A673 (cell line): ENCODE data around the gene IWS1. TPM values are rescaled to one million over a fixed set of nuclear protein-coding genes. Genes with fewer than 3 reads are reported as not detected.

Experiments
- BruUV-seq: library from RNA; stranded (reverse); fragments of 400-500 nt; replicated peaks from 2 replicates; lab custom pipeline; 2021; lab: Mats Ljungman, UMichigan
- CTCF ChIA-PET: fragments of 300-600 bp; sonication (Branson Sonifier 250); formaldehyde crosslinking; loops from one replicate; lab custom pipeline; 2022; ENCODE audit warnings: antibody characterized with exemption; lab: Charles Lee
- POLR2A ChIA-PET: fragments of 300-600 bp; sonication (Branson Sonifier 250); formaldehyde crosslinking; loops from one replicate; lab custom pipeline; 2022; ENCODE audit warnings: antibody characterized with exemption; ENCODE audit not compliant: low non-redundant PET; lab: Charles Lee
- DNase-seq: peaks from one replicate; pipeline ENCODE4 v3.0.0-alpha.2; 2015; ENCODE audit warnings: low spot score
- H3K27ac ChIP-seq: fragments of 200-600 bp; sonication (generic); 2 replicates; pipeline ENCODE4 v1.5.1; 2016; ENCODE audit warnings: mixed run types, low read depth, mild to moderate bottlenecking, mixed read lengths, antibody characterized with exemption, low read length; ENCODE audit not compliant: poor library complexity, severe bottlenecking
- H3K27me3 ChIP-seq: fragments of 200-600 bp; sonication (generic); replicated peaks from 2 replicates; pipeline ENCODE4 v1.6.1; 2017; ENCODE audit warnings: mixed run types, low read depth, mild to moderate bottlenecking, mixed read lengths, antibody characterized with exemption, low read length; ENCODE audit not compliant: insufficient read depth, poor library complexity
- H3K36me3 ChIP-seq: fragments of 200-600 bp; sonication (generic); 2 replicates; pipeline ENCODE4 v1.6.1; 2016; ENCODE audit warnings: mixed run types, mild to moderate bottlenecking, mixed read lengths, antibody characterized with exemption, low read length; ENCODE audit not compliant: insufficient read depth, poor library complexity, severe bottlenecking
- H3K4me1 ChIP-seq: fragments of 200-600 bp; sonication (generic); 2 replicates; pipeline ENCODE4 v1.6.1; 2017; ENCODE audit warnings: mixed run types, mild to moderate bottlenecking, mixed read lengths, antibody characterized with exemption, low read length; ENCODE audit not compliant: insufficient read depth, poor library complexity, severe bottlenecking
- H3K4me3 ChIP-seq: fragments of 200-600 bp; sonication (generic); 2 replicates; pipeline ENCODE4 v1.5.1; 2016; ENCODE audit warnings: low read depth, mixed run types, mild to moderate bottlenecking, mixed read lengths, low read length; ENCODE audit not compliant: poor library complexity, severe bottlenecking
- H3K9me3 ChIP-seq: fragments of 200-600 bp; sonication (generic); 2 replicates; pipeline ENCODE4 v1.6.1; 2016; ENCODE audit warnings: mixed run types, low read depth, mild to moderate bottlenecking, mixed read lengths, antibody characterized with exemption, low read length; ENCODE audit not compliant: poor library complexity, severe bottlenecking
- EZH2 ChIP-seq: fragments of 200-600 bp; sonication (generic); IDR thresholded peaks from 2 replicates; pipeline ENCODE4 v1.6.1; 2017; ENCODE audit warnings: borderline replicate concordance, low read depth, mild to moderate bottlenecking, mixed read lengths, antibody characterized with exemption, low read length; ENCODE audit not compliant: poor library complexity, severe bottlenecking
- intact Hi-C: fragments of 100-400 bp; cut with micrococcal nuclease; formaldehyde crosslinking; loops from one replicate; pipeline ENCODE4 v1.10.0; 2022; ENCODE audit not compliant: unreplicated experiment
- total RNA-seq: library from RNA; stranded (reverse); gene quantifications from 2 replicates; pipeline ENCODE4 v1.2.3, GENCODE V29; 2021
- TF ChIP-seq, protein P1 (sequence below): fragments of 300-800, 200-600 bp; sonication (generic); conservative IDR thresholded peaks from 2 replicates; pipeline ENCODE4 v1.5.1; 2017; ENCODE audit warnings: low read depth, mild to moderate bottlenecking, antibody characterized with exemption, low read length, moderate library complexity, mixed read lengths

The IWS1 gene
- total RNA-seq, 1 experiment from 2014 or later, result 67.2 TPM

DNA sequence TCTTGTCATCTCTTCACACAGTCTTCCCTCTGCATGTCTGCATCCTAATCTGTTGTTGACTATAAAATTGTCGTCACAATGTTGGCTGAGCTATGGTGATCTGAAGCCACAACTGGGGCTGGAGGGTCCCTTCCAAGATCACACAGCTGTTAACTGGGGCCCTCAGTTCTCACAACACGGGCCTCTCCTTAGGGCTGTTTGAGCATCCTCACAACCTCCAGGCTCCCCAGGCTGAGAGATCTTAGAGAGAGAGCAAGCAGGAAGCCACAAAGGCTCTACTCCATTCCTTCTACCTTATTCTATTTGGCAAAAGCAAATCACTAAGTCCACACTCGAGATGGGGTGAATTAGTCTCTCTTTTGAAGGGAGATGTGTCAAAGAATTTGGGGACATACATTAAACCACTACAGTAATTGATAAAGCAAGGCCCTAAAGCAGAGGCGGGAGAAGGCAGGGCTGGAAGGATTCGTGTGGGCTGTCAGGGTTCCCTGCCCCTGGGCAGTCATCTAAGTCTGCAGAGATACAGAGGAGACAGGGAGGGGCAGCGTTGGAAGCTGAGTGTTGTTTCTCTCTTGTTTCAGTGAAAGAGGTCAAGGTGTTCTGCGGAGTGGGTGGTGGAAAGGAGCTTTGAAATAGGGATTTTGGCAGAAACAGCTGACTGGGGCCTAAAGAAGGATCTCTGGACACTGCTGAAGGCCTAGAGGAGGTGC lies 25.1 kb upstream of the IWS1 start:
- Histone ChIP-seq H3K27ac (no peak overlapping the region), H3K9me3 (no peaks in the 10 kb centered on the region), H3K27me3 (peaks cover 26% of the 10 kb centered on the region), H3K4me1 (no peaks in the 10 kb centered on the region), H3K36me3 (no peaks in the 10 kb centered on the region), H3K4me3 (no peak overlapping the region)
- no TSS peak for BruUV-seq
- TF ChIP-seq, protein P1, sequence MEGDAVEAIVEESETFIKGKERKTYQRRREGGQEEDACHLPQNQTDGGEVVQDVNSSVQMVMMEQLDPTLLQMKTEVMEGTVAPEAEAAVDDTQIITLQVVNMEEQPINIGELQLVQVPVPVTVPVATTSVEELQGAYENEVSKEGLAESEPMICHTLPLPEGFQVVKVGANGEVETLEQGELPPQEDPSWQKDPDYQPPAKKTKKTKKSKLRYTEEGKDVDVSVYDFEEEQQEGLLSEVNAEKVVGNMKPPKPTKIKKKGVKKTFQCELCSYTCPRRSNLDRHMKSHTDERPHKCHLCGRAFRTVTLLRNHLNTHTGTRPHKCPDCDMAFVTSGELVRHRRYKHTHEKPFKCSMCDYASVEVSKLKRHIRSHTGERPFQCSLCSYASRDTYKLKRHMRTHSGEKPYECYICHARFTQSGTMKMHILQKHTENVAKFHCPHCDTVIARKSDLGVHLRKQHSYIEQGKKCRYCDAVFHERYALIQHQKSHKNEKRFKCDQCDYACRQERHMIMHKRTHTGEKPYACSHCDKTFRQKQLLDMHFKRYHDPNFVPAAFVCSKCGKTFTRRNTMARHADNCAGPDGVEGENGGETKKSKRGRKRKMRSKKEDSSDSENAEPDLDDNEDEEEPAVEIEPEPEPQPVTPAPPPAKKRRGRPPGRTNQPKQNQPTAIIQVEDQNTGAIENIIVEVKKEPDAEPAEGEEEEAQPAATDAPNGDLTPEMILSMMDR, result no peak
- TF ChIP-seq EZH2, result no peak
- intact Hi-C loops, result no loop called here
- ChIA-PET CTCF (no interaction called here), POLR2A (no interaction called here)
- DNase-seq, result no peak

DNA sequence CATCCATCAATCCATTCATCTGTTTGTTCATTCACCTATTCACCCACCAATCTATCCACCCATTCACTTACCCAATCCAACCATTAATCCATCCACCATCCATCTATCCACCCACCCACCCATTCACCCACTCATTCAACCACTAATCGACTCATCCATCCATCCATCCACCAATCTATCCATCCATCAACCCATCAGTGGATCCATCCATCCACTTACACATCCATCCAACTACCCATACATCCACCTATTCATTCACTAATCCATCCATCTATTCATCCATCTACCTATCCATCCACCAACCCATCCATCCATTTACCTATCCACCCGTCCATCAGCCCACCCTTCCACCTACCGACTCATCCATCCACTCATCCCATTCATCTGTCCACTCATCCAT lies 20.5 kb upstream of the IWS1 start:
- Histone ChIP-seq H3K36me3 (no peaks in the 10 kb centered on the region), H3K27ac (no peak overlapping the region), H3K4me1 (no peaks in the 10 kb centered on the region), H3K4me3 (no peak overlapping the region), H3K9me3 (no peaks in the 10 kb centered on the region), H3K27me3 (peaks cover 17% of the 10 kb centered on the region)
- ChIA-PET POLR2A (no interaction called here), CTCF (no interaction called here)
- TF ChIP-seq, protein P1, result no peak
- TF ChIP-seq EZH2, result no peak
- intact Hi-C loops, result no loop called here
- no TSS peak for BruUV-seq
- no peak for DNase-seq

DNA sequence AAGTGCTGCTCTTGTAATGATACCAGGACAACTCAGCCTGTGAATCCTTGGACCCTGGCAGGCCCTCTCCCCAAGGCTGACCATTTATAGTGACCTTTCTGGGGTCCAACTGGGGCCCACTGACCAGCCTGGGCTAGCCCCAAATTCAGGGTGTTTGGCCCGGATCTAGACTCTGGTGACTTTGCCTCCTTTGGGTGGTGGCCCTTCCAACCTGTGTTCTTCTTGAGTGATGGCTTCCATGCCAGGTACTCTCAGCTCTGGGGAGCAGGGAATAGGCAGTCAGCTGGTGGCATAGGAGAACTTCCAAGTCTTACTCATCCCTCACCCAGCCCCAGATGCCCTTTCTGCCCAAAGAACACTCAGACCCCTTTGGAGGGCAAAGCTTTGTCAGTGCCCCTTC lies 19.5 kb upstream of the IWS1 start:
- no peak for DNase-seq
- Histone ChIP-seq H3K36me3 (no peaks in the 10 kb centered on the region), H3K4me3 (no peak overlapping the region), H3K4me1 (no peaks in the 10 kb centered on the region), H3K27ac (no peak overlapping the region), H3K27me3 (peaks cover 17% of the 10 kb centered on the region), H3K9me3 (no peaks in the 10 kb centered on the region)
- intact Hi-C loops, result no loop called here
- BruUV-seq, result no TSS peak
- ChIA-PET POLR2A (interaction anchor here (0.6 kb wide), 1 partner anchor 100 kb away, joined by 4 read pairs; no protein-coding TSS in a partner anchor), CTCF (no interaction called here)
- TF ChIP-seq EZH2, result no peak
- TF ChIP-seq, protein P1, result no peak
